ENCODE results near the gene SNN. TPM values are rescaled to one million over a fixed set of nuclear protein-coding genes. Genes with fewer than 3 reads are reported as not detected.

SNN gene
- total and polyA plus RNA-seq, 10 donors: 22.3 to 59.5 (median 48.7) TPM

DNA sequence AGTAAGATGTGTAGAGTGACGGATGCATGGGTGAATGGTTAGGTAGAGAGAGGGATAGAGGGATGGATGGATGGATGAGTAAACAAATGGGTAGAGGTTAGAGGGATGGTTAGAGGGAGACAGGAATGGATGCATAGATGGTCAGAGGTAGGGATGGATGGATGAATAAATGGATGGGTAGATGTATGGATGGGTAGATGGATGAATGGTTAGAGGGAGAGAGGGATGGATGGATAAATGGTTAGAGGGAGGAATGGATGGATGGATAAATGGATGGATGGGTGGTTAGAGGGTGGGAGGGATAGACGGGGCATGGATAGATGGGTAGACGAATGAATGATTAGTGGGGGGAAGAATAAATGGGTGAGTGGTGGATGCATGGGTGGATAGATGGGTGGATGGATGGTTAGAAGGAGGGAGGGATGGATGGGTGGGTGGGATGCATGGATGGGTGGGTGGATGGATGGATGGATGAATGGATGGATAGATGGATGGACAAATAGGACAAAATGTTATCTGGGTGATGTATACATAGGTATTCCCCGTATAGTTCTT is 29.2 kb upstream of the SNN start:
- intact Hi-C loops (cut with DNase I; ENCODE audit: low total_unique reads): no loop called here
- TF ChIP-seq POLR2AphosphoS5 (IDR thresholded peaks at IDR 0.05) (no peak), POLR2A (IDR thresholded peaks at IDR 0.05) (no peak)
- TF ChIP-seq, protein P1, sequence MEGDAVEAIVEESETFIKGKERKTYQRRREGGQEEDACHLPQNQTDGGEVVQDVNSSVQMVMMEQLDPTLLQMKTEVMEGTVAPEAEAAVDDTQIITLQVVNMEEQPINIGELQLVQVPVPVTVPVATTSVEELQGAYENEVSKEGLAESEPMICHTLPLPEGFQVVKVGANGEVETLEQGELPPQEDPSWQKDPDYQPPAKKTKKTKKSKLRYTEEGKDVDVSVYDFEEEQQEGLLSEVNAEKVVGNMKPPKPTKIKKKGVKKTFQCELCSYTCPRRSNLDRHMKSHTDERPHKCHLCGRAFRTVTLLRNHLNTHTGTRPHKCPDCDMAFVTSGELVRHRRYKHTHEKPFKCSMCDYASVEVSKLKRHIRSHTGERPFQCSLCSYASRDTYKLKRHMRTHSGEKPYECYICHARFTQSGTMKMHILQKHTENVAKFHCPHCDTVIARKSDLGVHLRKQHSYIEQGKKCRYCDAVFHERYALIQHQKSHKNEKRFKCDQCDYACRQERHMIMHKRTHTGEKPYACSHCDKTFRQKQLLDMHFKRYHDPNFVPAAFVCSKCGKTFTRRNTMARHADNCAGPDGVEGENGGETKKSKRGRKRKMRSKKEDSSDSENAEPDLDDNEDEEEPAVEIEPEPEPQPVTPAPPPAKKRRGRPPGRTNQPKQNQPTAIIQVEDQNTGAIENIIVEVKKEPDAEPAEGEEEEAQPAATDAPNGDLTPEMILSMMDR (IDR thresholded peaks at IDR 0.05 in 8 of 11, conservative IDR thresholded peaks at IDR 0.05 in 3 of 11): no peak
- peaks cover 4 to 55% (median 23%) of the 10 kb centered on the region in 6 donors for H3K4me1 ChIP-seq

DNA sequence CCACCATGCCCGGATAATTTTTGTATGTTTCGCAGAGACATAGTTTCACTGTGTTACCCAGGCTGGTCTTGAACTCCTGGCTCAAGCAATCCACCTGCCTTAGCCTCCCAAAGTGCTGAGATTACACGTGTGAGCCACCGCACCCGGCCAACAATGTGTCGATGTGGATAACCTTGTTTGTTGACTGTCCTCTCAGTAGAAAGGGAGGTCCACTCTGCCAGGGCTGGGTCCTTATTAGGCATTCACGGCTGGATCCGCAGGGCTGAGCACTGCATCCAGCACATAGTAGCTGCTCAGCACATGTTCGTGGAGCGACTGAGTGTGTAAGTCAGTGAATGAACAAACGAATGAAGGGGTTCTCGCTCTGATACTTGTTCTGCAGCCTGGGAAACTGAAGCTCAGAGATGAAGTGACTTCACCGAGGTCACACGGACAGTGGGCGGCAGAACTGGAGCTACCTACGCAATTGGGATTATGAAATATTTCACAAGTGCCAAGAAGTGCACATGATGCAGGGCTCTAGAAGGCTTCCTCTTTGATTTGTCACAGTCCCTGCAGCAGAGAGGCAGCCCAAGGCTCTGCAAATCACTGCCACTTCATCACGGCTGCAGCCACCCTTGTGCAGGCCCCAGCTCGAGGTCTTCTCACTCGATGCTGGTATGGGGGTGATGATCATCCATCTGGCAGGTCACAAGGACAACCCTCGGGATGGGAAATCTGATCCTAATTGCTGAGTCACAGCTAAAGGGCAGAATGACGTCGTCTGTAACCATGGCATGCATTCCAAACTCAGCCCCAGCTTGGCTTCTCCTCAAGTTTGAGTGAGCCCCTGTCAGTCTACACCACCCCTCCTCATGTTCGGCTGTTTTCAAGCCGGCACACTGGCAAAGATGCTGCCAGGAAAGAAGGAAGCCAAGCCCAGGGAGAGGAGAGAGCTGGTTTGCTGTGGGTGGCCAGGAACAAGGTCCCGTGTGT is 28.0 kb upstream of the SNN start:
- Histone ChIP-seq H3K4me1 (peaks cover 4 to 43% (median 18%) of the 10 kb centered on the region in 6 donors), H3K36me3 (no peaks in the 10 kb centered on the region), H3K27ac (peak overlapping the region in 7 of 8 donors; percentile 82 to 96 (median 88)), H3K27me3 (replicated peaks in 1 of 7) (peaks cover 0 to 7% (median 0%) of the 10 kb centered on the region in 7 donors), H3K4me3 (peak overlapping the region in 1 of 8 donors; percentile 58), H3K9me3 (no peaks in the 10 kb centered on the region)
- 51 to 68% (median 57%) methylated on average over 23 to 25 of the region's 25 CpGs for WGBS, 5 donors
- intact Hi-C loops (cut with DNase I; ENCODE audit: low total_unique reads): loop anchor here (2.0 to 5.0 kb wide), 2 partner anchors 107 to 238 kb away; no protein-coding TSS in a partner anchor
- TF ChIP-seq, protein P1 (IDR thresholded peaks at IDR 0.05 in 8 of 11, conservative IDR thresholded peaks at IDR 0.05 in 3 of 11): peak in 1 of 11 experiments; percentile 16
- TF ChIP-seq POLR2AphosphoS5 (IDR thresholded peaks at IDR 0.05) (peak; percentile 58 to 94 (median 87)), POLR2A (IDR thresholded peaks at IDR 0.05) (peak in 1 of 3 donors; percentile 22)
- DNase-seq: peak; percentile 85

More for the DNA sequence above, 29.2 kb upstream of the SNN start:
- 45 to 58% (median 46%) methylated on average over 4 of the region's 4 CpGs for WGBS, 5 donors
- Histone ChIP-seq H3K27me3 (replicated peaks in 1 of 7) (peaks cover 0 to 7% (median 0%) of the 10 kb centered on the region in 7 donors), H3K4me3 (peak overlapping the region in 1 of 8 donors; percentile 58), H3K36me3 (no peaks in the 10 kb centered on the region), H3K27ac (peak overlapping the region in 5 of 8 donors; percentile 82 to 96 (median 88)), H3K9me3 (no peaks in the 10 kb centered on the region)
- no peak for DNase-seq

GRCh38 chr16:11640987-11641817 is 27.1 kb upstream of the SNN start:
- intact Hi-C loops (cut with DNase I; ENCODE audit: low total_unique reads): loop anchor here (2.0 to 5.0 kb wide), 2 partner anchors 108 to 239 kb away; no protein-coding TSS in a partner anchor
- Histone ChIP-seq H3K36me3 (no peaks in the 10 kb centered on the region), H3K4me1 (peaks cover 4 to 35% (median 18%) of the 10 kb centered on the region in 6 donors), H3K9me3 (no peaks in the 10 kb centered on the region), H3K27ac (peak overlapping the region; percentile 29 to 96 (median 88)), H3K4me3 (peak overlapping the region in 1 of 8 donors; percentile 58), H3K27me3 (replicated peaks in 1 of 7) (no peaks in the 10 kb centered on the region)
- no peak for DNase-seq
- 43 to 47% (median 45%) methylated on average over 20 of the region's 20 CpGs for WGBS, 5 donors
- TF ChIP-seq, protein P1 (IDR thresholded peaks at IDR 0.05 in 8 of 11, conservative IDR thresholded peaks at IDR 0.05 in 3 of 11): peak; percentile 45 to 83 (median 74)
- TF ChIP-seq POLR2AphosphoS5 (IDR thresholded peaks at IDR 0.05) (peak in 2 of 3 donors; percentile 9 to 54), POLR2A (IDR thresholded peaks at IDR 0.05) (no peak)
